Measurements from ENCODE around the gene ZBTB21.

Gene ZBTB21

DNA sequence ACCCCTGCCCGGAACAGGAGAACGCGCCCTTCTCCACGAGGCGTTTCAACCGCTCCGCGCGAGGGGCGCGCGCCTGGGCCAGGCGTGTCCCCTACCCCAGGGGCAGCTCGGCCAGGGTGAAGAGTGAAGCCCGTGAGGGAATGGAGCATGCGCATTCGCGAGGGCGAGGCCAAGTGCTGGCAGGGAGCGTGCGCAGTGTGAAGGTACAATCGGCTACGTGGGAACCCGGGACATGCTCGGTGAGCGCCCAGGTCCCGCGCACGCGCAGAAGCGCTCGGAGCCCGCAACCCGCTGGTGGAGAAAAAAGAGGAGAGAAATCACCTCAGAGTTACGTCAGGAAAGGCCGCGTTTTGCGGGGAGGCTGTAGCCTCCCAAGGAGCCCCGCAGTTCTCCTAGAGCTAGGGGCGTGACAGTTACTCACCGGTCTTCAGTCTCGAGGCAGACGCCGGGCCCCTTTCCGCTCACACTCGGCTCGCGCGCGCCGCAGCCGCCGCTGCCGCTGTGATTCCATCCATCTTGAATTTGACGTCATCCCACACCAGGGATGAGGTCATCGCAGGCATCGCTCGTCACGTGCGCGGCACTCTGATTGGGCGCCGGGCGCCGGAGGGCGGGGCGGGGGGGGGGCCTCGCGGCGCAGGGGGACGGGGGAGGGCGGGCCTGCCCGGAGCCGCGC, at the start of gene ZBTB21:
TSS of gene ZBTB21 (minus strand) at position 530 of the 676 bp plus-strand sequence. CDS start 16,265 bp downstream, outside the sequence.
- DNase-seq: peak in 55 of 56 donors; percentile 65 to 98 (median 95)

DNA sequence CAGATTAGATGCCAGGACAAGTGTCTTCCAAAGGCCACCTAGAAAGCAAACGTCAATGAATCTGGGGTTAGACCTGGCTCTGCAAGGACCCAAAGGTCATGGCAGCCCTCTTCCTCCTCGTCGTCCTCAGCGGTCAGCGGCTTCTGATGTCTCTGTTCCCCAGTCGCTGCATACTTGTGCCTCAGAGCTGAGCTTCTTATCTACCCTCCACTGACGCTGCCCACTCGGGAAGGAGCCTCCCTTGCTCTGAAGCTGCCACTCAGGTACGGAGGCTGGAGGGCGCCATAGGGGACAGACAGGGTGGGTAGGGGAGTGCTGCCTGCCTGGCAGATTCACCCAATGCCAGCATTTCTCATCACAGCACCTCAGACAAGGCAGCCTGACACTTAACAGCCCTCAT, 49.6 kb upstream of the ZBTB21 start:
- no peak for DNase-seq

DNA sequence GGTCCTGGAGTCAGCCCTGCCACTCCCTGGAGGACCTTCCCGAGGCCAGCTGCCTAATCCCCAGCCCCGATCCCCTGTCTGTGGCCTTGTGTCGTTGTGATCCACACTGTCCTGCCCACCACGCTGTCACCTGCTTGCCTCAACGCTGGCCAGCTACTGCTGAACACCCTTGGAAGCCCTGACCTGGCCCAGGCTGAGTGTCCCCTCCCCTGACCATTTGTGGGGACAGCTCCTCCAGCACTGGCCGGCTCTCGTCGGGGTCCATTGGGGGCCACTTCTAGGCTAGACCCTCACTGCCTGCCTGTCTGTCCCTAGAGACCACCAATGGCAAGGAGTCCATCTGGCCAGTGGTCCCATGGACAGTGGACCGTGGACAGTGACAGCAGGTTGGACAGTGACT, 49.0 kb upstream of the ZBTB21 start:
- no peak for DNase-seq

DNA sequence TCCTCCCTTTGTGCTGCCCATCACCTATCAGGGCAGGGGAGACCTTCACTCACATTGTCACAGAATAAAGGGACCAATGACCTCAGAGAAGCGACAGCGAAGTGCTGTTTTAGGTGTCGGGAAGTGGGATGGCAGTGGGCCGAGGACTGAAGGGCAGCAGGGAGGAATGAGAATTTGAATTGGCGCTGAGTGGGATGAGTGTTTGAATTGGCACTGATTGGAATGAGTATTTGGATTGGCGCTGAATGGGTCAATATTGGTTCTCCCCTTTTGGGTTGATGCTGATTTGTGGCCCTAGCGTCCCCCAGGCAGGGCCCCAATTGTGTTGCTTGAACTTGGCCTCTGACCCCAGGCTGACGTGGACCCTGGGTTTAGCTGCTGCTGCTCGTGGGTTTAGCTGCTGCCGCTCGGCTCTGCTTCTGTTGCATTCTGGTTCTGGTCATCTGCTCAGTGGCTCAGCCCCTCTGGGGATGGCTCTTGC, 48.5 kb upstream of the ZBTB21 start:
- no peak for DNase-seq

DNA sequence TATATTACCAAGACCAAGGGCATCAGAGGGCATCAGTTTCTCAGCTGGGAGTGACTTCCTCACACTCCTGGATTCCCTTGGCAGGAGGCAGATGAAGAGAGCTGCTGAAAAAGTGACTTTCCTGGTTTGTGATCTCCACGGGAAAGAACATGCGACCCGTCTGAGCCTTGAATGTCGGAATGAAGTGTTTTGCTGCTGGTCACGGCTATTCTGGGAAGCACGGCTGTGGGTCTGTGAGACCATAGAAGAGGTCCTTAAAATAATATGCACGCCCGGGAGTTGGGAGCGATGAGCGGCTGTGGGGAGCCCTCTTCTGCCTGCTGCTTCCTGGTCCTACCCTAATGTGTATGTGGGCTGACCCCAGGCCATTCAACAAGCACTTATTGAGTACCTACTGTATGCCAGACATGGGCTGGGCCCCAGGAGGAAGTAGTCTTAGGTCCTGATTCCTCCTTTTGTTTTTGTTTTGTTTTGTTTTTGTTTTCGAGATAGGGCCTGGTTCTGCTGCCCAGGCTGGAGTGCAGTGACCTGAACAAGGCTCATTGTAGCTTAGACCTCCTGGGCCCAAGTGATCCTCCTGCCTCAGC, 47.8 kb upstream of the ZBTB21 start:
- DNase-seq: no peak

DNA sequence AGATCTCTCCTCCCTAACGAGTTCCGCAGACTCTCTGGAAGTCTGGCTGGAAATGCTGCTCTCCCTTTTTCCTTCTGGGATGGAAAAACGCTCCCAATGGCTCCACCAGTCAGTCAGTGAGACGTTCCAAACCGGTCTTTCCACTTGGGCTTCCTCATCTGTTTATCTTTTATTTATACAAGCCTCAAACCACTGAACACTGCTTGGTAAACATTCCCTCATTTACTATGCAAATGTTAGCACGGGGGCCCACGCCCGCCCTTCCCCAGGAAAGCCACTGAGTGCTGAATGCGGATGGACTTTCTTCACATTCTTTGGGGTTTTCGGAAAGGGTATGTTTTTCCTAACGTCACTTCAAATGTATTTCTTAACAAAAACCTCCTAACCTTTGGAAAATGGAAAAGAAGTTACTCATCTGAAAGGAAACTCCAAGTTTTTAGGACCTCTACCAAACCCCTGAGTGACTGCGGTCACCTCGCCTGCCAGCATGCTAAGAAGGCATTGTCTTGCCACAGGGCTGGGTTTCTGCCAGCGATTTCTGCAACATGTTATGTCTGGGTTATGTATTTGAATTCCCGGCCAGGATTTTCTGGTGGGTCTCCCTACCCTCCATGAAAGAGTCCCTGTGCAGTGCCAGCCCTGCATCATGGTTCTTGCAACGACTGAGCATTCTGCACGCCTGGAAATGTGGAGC, 47.0 kb upstream of the ZBTB21 start:
- DNase-seq: peak in 1 of 56 donors; percentile 39

DNA sequence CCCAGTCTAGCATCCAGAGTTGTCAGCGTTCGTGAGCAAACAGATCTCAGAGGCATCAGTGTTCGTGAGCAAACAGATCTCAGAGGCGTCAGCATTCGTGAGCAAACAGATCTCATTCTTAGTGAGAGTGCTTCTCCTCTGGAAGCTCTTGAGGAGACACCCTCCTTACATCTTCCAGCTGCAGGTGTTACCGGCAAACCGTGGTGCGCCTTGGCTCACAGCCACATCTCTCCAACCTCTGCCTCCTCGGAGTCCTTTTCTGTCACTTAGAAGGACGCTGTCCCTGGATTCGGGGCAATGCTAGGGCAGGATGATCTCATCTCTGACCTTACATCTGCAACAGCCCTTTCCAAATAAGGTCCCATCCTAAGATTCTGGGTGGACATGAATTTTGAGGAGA, 46.3 kb upstream of the ZBTB21 start:
- DNase-seq: no peak

DNA sequence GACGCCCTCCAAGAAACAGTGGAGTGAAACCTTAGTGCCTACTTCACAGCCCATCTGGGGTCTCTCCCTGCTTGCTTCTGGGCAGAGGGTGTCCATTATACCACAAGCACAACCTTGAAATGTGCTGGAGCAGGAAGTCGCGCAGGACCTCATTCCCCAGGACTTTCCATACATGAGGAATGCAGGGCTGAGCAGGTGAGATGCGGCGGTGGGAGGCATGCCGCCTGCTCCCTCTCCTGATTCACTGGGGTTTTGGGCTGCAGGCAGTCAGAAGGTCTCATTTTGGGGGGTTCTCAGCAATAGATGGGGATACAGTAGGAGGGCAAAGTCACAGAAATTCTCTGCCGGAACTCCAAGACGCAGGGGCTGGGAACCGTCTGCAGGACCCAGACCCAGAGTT, 45.3 kb upstream of the ZBTB21 start:
- DNase-seq: no peak

DNA sequence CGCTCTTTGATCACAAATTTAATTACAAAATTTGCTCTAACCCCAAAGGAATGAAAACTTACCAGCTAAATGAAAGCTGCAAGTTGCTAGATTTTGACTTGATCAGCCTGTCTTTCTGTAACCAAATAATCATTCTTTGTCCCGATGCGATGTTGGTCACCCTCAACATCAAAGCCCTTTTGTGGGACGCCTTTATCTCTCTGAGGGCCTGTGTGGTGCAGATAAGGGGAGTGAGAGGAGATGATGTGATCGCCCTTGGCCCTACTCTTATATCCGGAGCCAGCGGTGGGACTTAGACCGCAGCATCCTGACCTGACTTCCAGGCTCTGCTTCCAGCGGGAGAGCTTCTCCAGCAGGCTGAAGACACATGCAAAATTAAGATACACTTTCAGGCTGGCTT, 41.6 kb upstream of the ZBTB21 start:
- DNase-seq: no peak

DNA sequence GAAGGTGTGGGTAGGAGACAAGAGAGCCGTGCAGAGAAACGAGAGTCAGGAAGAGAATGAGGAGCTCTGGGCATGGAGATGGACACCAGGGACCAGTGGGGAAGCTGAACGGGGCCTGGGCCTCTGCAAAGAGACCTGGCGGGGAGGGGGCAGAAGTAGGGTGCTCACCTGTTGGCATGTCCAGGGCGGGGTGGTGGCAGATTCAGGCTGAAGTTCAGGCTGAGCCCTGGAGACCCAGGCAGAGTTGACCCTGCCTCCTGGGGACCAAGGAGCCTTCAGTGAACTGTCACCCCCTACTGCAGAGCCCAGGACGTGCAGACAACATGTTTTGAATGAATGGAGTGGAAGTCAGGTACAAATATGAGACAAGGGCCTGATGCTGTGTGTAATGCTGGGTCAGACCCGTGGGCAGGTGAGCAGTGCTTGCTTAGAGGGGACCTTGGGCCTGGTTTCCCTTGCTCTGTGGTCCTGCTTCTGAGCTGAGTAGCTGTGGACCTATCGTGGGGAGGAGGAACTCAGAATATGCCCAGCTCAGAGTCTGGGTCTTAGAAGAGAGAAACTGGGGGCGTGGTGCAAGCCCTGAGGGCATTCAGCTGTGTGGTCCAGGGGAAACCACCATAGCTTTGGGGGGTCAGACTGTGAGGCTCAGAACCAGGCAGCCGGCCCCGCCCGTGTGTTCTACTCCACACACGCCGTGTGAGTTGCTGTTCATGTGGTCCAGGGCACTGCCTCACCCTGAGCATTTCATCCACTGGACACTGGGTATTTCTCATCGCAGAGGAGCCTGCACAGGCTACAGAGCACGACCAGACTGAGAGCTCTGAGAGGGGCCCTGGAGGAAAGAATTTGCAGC, 39.6 kb upstream of the ZBTB21 start:
- no peak for DNase-seq

DNA sequence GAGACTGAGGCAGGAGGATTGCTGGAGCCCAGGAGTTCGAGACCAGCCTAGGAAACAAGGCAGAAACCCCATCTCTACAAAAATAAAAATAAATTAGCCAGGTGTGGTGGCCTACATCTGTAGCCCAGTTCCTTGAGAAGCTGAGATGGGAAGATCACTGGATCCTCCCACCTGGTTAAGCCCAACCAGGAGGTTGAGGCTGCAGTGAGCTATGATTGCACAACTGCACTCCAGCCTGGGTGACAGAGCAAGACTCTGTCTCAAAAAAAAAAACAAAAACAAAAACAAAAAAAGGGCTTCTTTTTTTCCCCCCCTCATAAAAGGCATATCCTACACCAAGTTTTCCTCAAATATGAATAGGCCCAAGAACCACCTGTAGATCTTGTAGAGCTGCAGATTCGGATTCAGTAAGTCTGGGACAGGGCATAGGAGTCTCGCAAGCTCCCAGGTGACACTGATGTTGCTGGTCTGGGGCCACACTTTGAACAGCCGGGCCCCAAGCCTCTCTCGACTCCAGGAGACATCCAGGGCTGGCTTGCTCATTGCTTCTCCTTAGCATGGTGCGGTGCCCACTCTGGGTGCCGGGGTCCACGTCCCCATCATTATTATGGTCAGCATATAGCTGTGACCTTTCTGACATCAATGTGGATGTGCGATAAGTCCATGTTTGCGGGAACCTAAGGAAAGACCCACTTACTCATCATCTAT, 38.9 kb upstream of the ZBTB21 start:
- no peak for DNase-seq

DNA sequence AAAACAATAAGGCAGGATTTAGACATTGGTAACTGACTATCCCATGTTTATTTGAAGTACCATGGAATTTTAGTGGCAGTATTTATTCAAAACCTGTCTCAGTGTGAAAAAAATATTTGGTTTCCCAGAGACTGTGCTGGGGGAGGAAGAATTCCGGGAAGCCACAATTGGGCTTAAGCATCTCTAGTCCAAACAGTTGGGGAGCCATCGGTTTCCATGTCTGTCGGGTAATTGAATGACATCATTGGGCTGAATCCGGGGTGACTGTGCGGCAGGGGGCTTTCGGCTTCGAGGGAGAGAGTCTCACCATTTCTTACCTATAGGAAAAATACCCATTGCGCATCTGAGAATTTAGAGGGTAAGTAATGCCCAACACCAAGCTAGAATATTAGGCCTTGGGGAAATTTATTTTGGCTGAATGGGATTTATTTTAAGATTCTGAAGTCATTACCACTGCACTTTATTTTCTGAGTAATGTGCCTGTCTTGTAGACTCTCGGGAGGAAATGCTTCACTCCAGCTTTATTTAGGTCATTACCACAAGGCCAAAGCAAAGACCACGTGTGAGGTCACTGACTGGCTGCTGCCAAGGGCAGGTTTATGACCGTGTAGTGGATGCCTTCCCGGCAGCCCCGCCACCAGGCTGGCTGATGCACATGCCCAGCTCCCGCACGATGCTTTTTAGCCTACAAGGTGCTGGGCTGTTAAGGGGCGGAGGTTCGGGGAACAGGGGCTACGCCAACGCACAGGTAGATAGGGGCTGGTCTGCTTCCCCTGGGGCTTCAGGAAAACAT, 37.9 kb upstream of the ZBTB21 start:
- peak in 16 of 56 donors; percentile 10 to 55 (median 24) for DNase-seq

DNA sequence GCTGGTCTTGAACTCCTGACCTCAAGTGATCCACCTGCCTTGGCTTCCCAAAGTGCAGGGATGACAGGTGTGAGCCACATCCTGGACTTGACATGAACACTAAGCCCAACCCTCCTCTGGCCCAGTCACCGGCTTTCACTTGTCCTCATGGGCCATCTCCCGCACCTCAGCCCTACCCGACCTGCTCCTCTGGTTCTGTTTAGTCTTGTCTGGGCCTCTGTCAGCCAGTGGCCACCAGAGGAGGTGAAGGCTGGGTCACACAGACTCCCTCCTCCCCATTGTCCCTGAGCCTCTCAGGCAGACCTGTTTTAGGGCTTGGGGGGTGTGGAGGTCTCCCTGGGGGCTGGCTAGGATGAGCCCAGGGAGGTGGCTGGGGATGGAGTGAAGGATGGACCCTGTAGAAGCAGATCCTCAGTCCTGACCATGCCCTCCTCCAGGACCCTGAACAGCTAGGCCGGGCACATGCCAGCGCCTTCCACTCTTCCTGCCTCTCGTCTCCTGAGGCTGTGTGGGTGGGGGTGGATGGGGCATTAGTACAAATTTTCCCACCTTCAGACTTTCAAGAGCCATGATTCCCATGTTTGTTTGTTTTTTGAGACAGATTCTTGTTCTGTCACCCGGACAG, 34.8 kb upstream of the ZBTB21 start:
- DNase-seq: no peak

DNA sequence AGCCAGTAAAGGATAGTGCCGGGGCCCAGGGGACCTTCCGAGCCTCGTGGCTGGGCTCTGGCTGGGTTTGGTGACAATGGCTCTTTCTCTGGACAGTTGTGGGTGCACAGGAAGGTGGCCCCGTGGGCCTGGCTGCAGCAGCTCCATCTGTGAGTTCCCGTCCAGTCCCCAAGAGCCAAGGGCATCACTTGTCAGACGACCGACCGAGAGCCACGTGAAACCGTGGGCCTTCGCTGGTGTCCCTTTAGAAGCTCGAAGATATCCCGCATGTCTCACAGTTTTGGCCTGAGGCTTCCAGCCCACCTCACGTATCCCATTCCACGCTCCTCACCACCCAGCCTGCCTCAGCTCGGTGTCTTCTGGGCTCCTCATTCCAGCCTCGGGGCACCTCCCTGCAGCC, 33.8 kb upstream of the ZBTB21 start:
- DNase-seq: no peak

DNA sequence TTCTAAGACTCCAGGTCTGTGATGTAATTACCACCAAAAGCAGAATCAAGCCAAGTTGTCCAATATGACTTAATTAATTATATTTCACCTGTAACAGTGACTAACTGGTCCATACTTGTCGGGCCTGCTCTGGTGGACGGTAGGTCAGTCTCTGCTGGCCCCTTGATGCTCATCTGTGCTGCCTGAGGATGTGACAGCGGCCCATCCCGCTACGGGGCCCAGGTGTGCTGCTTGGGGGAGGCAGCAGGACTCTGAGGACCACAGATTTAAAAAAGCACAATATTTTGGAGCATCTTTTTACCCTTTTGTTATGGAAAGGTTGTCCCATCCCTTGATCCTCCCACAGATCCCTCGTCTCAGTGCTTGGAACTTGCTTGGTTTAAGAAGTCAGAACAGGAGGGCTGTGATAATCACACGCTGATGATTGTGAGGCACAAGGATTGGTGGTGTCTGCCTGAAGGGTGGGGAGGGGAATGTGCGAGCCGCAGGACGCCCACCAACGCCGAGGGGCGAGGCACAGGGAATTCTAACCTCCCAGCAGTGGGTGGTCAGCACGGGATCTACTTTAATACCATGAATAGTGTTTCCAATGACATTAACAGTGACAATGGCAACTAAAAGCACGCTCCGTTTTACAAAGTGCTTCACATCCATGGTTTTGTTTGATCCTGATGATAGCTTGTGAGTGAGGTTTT, 33.2 kb upstream of the ZBTB21 start:
- no peak for DNase-seq

DNA sequence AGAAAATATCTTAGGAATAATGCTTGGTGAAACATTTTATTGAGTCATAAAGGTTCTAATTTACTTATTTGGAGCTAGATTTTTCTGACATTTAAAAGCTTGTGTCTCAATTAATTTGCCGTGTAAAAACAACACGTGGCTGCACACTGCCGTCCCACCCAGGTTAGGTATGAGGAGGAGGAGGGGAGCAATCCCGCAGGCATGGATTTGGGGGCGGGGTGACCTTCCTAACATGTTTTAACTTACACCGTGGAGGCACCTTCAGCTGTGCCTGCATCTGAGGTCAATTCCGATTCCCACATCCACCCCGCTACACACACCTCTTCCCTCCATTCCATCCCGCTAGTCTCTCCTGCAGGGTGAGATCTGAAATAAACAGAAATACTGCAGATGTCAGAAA, 32.5 kb upstream of the ZBTB21 start:
- no peak for DNase-seq

DNA sequence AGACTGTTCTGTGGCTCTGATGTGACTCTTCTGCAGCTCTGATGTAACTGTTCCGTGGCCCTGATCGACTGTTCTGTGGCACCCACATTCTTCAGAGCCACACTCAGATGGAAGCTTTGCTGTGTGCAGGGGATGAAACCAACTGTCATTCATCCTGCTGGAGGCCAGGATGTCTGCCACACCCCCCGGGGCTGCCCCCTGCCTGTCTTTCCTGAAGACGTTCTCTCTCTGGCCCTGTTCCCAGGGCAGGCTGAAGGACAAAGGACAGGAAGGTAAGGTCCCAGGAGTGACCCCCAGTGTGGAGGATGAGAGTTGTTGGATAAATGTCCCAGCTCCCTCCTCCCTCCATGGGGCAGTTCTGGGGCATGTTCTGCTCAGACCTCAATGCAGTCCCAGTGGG, 31.6 kb upstream of the ZBTB21 start:
- no peak for DNase-seq

DNA sequence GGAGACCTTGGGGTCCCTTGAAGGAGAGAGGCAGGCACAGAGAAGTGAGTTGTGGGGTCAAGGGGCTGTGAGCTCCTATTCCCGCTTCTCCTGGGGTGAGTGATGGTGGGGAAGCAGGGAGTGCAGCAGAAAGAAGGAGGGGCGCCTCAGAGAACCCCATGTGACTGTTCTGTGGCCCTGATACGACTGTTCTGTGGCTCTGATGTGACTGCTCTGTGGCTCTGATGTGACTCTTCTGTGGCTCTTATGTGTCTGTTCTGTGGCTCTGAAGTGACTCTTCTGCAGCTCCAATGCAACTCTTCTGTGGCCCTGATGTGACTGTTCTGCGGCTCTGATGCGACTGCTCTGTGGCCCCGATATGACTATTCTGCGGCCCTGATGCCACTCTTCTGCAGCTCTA, 31.1 kb upstream of the ZBTB21 start:
- no peak for DNase-seq
